ENCODE results near the gene FAM114A1.

GRCh38 chr4:38834570-38834969, 33.0 kb upstream of the FAM114A1 start:
- TF ChIP-seq TAF1 (IDR thresholded peaks at IDR 0.05; ENCODE audit: low read depth, low read length) = no peak
- TF ChIP-seq POLR2AphosphoS5 (IDR thresholded peaks at IDR 0.05; ENCODE audit: low read depth, low read length) = no peak
- TF ChIP-seq POLR2A (IDR thresholded peaks at IDR 0.05; ENCODE audit: low read depth, low read length) = no peak
- TF ChIP-seq SPI1 (IDR thresholded peaks at IDR 0.05; ENCODE audit: low read depth, low read length) = no peak
- no peak for TF ChIP-seq POU2F2 (IDR thresholded peaks at IDR 0.05; ENCODE audit: low read depth, low read length)

Data from GM12891 (cell line).